ENCODE results near the gene WDR54. TPM values are rescaled to one million over a fixed set of nuclear protein-coding genes. Genes with fewer than 3 reads are reported as not detected.
A peak's percentile ranks its signal among the peaks of the same experiment; 100 is the strongest.
"Not testable (repeated sequence)": the region's sequence is repeated elsewhere in the genome, so short reads cannot be mapped to it uniquely, and the experiment has no call there.

WDR54 gene
- total RNA-seq, 3 donors from 2014 or later: 29.1 to 32.1 (median 31.3) TPM

- H3K36me3 Mint-ChIP-seq (ENCODE audit: insufficient read depth): no peaks in the 10 kb centered on the region
- no peak overlapping the region for H3K4me3 Mint-ChIP-seq
- ATAC-seq (no peak), DNase-seq (no peak)
- H3K9me3 Mint-ChIP-seq: no peaks in the 10 kb centered on the region
- H3K27me3 Mint-ChIP-seq (ENCODE audit: low read depth): peaks cover 30% of the 10 kb centered on the region
- peaks cover 9% of the 10 kb centered on the region for H3K4me1 Mint-ChIP-seq (ENCODE audit: low read depth)
Observed at GRCh38 chr2:74444498-74445318, 23.2 kb downstream of the WDR54 start.

- Mint-ChIP-seq H3K27me3 (ENCODE audit: low read depth) (peaks cover 12% of the 10 kb centered on the region), H3K36me3 (ENCODE audit: insufficient read depth) (no peaks in the 10 kb centered on the region), H3K4me3 (no peak overlapping the region), H3K4me1 (ENCODE audit: low read depth) (peaks cover 2% of the 10 kb centered on the region), H3K9me3 (no peaks in the 10 kb centered on the region)
- DNase-seq (no peak), ATAC-seq (no peak)
Observed at GRCh38 chr2:74447230-74447999, 25.9 kb downstream of the WDR54 start.

DNA sequence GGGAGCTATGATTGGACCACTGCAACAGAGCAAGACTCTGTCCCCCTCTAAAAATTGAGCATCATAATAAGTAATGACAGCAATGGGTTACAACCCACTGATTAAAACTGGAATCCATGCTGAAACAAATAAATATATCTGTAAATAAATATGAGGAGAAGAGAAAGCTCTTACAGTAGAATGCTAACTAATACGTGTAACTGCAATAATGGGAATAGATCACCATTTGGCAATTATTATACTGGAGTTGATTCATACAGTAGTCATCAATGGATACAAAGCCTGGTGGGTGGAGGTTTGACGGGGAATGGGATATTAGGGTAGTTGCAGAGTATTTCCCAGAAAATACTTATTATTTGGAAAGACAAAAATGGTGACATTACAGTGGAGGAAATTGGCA is 27.2 kb downstream of the WDR54 start:
- H3K36me3 Mint-ChIP-seq (ENCODE audit: insufficient read depth): no peaks in the 10 kb centered on the region
- no peak overlapping the region for H3K4me3 Mint-ChIP-seq

DNA sequence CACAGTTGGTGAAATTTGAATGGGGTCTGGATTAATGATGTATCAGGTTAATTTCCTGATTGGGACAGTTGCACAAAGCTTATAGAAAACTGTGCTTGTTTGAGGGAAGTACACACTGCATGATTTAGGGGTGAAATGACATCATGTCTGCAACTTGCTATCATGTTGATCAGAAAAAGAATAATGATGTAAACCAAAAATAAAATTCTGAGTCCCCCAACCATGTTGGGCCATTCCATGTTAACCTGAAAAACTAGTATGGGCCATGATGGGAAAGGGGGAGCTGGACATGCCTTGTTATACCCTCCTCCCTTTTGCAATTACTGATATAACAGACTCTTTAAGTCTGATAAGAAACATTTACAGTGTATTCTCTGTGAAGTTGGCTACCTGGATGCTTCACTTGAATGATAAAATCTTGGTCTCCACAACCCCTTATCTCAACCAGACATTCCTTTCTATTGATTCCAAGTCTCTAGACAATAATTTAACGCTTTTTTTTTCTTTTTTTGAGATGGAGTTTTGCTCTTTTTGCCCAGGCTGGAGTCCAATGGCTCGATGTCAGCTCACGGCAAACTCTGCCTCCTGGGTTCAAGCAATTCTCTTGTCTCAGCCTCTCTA is 29.1 kb downstream of the WDR54 start:
- Mint-ChIP-seq H3K9me3 (no peaks in the 10 kb centered on the region), H3K27me3 (ENCODE audit: low read depth) (no peaks in the 10 kb centered on the region), H3K4me1 (ENCODE audit: low read depth) (peaks cover 25% of the 10 kb centered on the region), H3K4me3 (no peak overlapping the region), H3K36me3 (ENCODE audit: insufficient read depth) (peaks cover 7% of the 10 kb centered on the region)
- DNase-seq: no peak
- no peak for ATAC-seq

More for the DNA sequence above, 27.2 kb downstream of the WDR54 start:
- peaks cover 10% of the 10 kb centered on the region for H3K27me3 Mint-ChIP-seq (ENCODE audit: low read depth)
- H3K4me1 Mint-ChIP-seq (ENCODE audit: low read depth): peaks cover 10% of the 10 kb centered on the region
- ATAC-seq (no peak), DNase-seq (no peak)
- H3K9me3 Mint-ChIP-seq: no peaks in the 10 kb centered on the region

GRCh38 chr2:74454654-74455511 is 33.4 kb downstream of the WDR54 start, which contains the start of gene INO80B:
INO80B (plus strand) TSS chr2:74455087; CDS start chr2:74455117, 30 bp downstream.
- H3K9me3 Mint-ChIP-seq: no peaks in the 10 kb centered on the region
- peaks cover 59% of the 10 kb centered on the region for H3K4me1 Mint-ChIP-seq (ENCODE audit: low read depth)
- ATAC-seq (peak; percentile 55 to 58), DNase-seq (peak; percentile 97)
- peak within 1 kb of the TSS; percentile 100 for H3K4me3 Mint-ChIP-seq
- H3K36me3 Mint-ChIP-seq (ENCODE audit: insufficient read depth): peaks cover 14% of the 10 kb centered on the region
- no peaks in the 10 kb centered on the region for H3K27me3 Mint-ChIP-seq (ENCODE audit: low read depth)

DNA sequence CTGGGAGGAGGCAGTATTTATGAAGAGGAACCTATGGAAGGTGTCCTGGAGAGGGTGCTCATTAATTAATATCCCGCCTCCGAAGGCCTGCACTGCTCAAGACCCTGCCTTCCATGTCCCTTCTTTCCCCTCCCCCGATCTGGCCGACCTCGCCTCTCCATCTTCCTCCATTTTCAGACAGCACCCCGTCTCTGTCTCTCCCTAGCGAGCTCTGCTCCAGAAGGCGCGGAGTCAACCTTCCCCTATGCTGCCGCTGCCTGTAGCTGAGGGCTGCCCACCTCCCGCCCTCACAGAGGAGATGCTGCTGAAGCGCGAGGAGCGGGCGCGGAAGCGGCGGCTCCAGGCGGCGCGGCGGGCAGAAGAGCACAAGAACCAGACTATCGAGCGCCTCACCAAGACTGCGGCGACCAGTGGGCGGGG is 35.6 kb downstream of the WDR54 start:
- Mint-ChIP-seq H3K4me3 (peak overlapping the region; percentile 100), H3K4me1 (ENCODE audit: low read depth) (peaks cover 64% of the 10 kb centered on the region), H3K9me3 (no peaks in the 10 kb centered on the region), H3K27me3 (ENCODE audit: low read depth) (no peaks in the 10 kb centered on the region), H3K36me3 (ENCODE audit: insufficient read depth) (peaks cover 21% of the 10 kb centered on the region)
- ATAC-seq: no peak
- no peak for DNase-seq

- peak; percentile 79 for DNase-seq
- peak; percentile 34 for ATAC-seq
- no peaks in the 10 kb centered on the region for H3K9me3 Mint-ChIP-seq
- peaks cover 23% of the 10 kb centered on the region for H3K36me3 Mint-ChIP-seq (ENCODE audit: insufficient read depth)
- H3K27me3 Mint-ChIP-seq (ENCODE audit: low read depth): no peaks in the 10 kb centered on the region
- H3K4me3 Mint-ChIP-seq: peak overlapping the region; percentile 100
- peaks cover 60% of the 10 kb centered on the region for H3K4me1 Mint-ChIP-seq (ENCODE audit: low read depth)
Observed at GRCh38 chr2:74457549-74458131, 36.1 kb downstream of the WDR54 start.

GRCh38 chr2:74458132-74458937 is 36.8 kb downstream of the WDR54 start, which contains the start of gene WBP1:
WBP1 (plus strand) TSS chr2:74458438; CDS start chr2:74458603, 165 bp downstream.
- Mint-ChIP-seq H3K9me3 (no peaks in the 10 kb centered on the region), H3K27me3 (ENCODE audit: low read depth) (no peaks in the 10 kb centered on the region), H3K4me3 (peak within 1 kb of the TSS; percentile 100), H3K36me3 (ENCODE audit: insufficient read depth) (peaks cover 26% of the 10 kb centered on the region), H3K4me1 (ENCODE audit: low read depth) (peaks cover 58% of the 10 kb centered on the region)
- ATAC-seq: peak; percentile 84 to 85
- DNase-seq: peak; percentile 97

GRCh38 chr2:74458938-74459363 is 37.4 kb downstream of the WDR54 start:
- H3K36me3 Mint-ChIP-seq (ENCODE audit: insufficient read depth): peaks cover 26% of the 10 kb centered on the region
- H3K27me3 Mint-ChIP-seq (ENCODE audit: low read depth): no peaks in the 10 kb centered on the region
- DNase-seq (no peak), ATAC-seq (no peak)
- H3K4me1 Mint-ChIP-seq (ENCODE audit: low read depth): peaks cover 60% of the 10 kb centered on the region
- H3K9me3 Mint-ChIP-seq: no peaks in the 10 kb centered on the region
- H3K4me3 Mint-ChIP-seq: peak overlapping the region; percentile 100

- H3K9me3 Mint-ChIP-seq; ATAC-seq; DNase-seq; H3K27me3 Mint-ChIP-seq (ENCODE audit: low read depth): not testable (repeated sequence)
- peaks cover 26% of the 10 kb centered on the region for H3K36me3 Mint-ChIP-seq (ENCODE audit: insufficient read depth)
- H3K4me1 Mint-ChIP-seq (ENCODE audit: low read depth): peaks cover 59% of the 10 kb centered on the region
- H3K4me3 Mint-ChIP-seq: peak overlapping the region; percentile 100
Observed at GRCh38 chr2:74459503-74460118, 38.1 kb downstream of the WDR54 start.

- H3K4me3 Mint-ChIP-seq: peak overlapping the region; percentile 100
- peaks cover 53% of the 10 kb centered on the region for H3K4me1 Mint-ChIP-seq (ENCODE audit: low read depth)
- ATAC-seq; H3K9me3 Mint-ChIP-seq; DNase-seq; H3K27me3 Mint-ChIP-seq (ENCODE audit: low read depth): not testable (repeated sequence)
- H3K36me3 Mint-ChIP-seq (ENCODE audit: insufficient read depth): peaks cover 23% of the 10 kb centered on the region
Observed at GRCh38 chr2:74460187-74460586, 38.7 kb downstream of the WDR54 start.

All from activated T-cell treated with anti-CD3 and anti-CD28 coated beads, Interleukin-2, amount 50 U/mL, for 4 hours (primary cell).